SK-N-SH (cell line): ENCODE results near the gene KRTAP10-8.

ENCODE experiments used
- CHD2 ChIP-seq: fragments of 150-350 bp; IDR thresholded peaks from 2 replicates; pipeline ENCODE4 v1.6.1; 2018; ENCODE audit warnings: low read length; ENCODE audit not compliant: partially characterized antibody
- CTCF ChIP-seq: fragments of 200-600 bp; sonication (generic); IDR thresholded peaks from 2 replicates; pipeline ENCODE4 v1.6.1; 2017; ENCODE audit warnings: antibody characterized with exemption, mild to moderate bottlenecking, moderate library complexity
- EZH2phosphoT487 ChIP-seq: fragments of 200-600 bp; sonication (generic); IDR thresholded peaks from 2 replicates; pipeline ENCODE4 v1.6.1; 2017; ENCODE audit warnings: low read depth, mixed run types, mild to moderate bottlenecking, antibody characterized with exemption, moderate library complexity, borderline replicate concordance
- JUND ChIP-seq: IDR thresholded peaks from 2 replicates; pipeline ENCODE4 v1.4.0; 2012
- NRF1 ChIP-seq: IDR thresholded peaks from 2 replicates; pipeline ENCODE4 v1.6.1; 2012; ENCODE audit warnings: low read depth, mild to moderate bottlenecking, low read length
- POLR2AphosphoS5 ChIP-seq: IDR thresholded peaks from 2 replicates; pipeline ENCODE4 v1.6.1; 2012; ENCODE audit warnings: low read depth, low read length
- RAD21 ChIP-seq: IDR thresholded peaks from 2 replicates; pipeline ENCODE4 v1.6.1; 2012; ENCODE audit warnings: mild to moderate bottlenecking, low read length
- REST ChIP-seq: IDR thresholded peaks from 2 replicates; pipeline ENCODE4 v1.6.1; 2012; ENCODE audit warnings: mild to moderate bottlenecking, low read depth, low read length, moderate library complexity
- SIN3A ChIP-seq: IDR thresholded peaks from 2 replicates; pipeline ENCODE4 v1.6.1; 2012; ENCODE audit warnings: low read depth, mild to moderate bottlenecking, low read length, moderate library complexity, borderline replicate concordance
- SMC3 ChIP-seq: IDR thresholded peaks from 2 replicates; pipeline ENCODE4 v1.6.1; 2012; ENCODE audit warnings: low read depth, low read length, improper control_type of control experiment
- USF2 ChIP-seq: fragments of 150-350 bp; IDR thresholded peaks from 2 replicates; pipeline ENCODE4 v1.6.1; 2017; ENCODE audit warnings: antibody characterized with exemption, low read length, low read depth, borderline replicate concordance

- TF ChIP-seq CTCF: no peak
- TF ChIP-seq EZH2phosphoT487: no peak
- no peak for TF ChIP-seq REST
- TF ChIP-seq JUND: no peak
- TF ChIP-seq USF2: no peak
- no peak for TF ChIP-seq POLR2AphosphoS5
- no peak for TF ChIP-seq SIN3A
- no peak for TF ChIP-seq CHD2
- TF ChIP-seq SMC3: no peak
- no peak for TF ChIP-seq RAD21
- no peak for TF ChIP-seq NRF1
Observed at GRCh38 chr21:44656868-44657267, 45.0 kb downstream of the KRTAP10-8 start.
